ENCODE results near the gene FAM131B.

The FAM131B gene

DNA sequence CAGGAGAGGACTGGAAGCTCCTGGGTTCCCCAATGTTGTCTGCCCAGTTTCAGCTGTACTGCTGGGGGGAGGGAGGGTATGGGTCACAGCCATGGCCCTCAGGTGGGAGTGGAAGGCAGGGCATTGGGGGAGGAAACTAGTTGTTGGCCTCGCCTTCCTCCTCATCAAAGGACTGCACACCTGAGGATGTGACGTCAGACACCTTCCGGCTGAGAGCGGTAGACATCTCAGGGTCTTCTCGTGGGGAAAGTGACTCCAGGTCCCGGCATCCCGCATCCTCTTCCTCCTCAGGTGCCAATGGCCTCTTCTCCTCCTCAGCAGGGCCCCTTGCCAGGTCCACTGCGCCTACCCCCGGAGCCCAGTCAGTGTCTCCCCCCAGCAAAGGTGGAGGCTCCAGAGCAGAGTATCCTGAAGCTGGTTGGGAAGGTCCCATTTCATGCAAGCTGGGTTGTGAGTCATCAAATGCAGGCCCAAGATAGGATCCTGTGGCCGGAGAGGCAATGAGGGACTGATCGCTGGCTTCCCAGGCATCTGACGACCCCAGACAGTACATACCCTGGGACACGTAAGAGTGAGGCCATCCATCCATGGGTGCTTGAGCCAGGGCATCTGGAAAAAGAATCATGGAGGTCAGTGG is 6.0 kb downstream of the FAM131B start:
- no peak for DNase-seq

DNA sequence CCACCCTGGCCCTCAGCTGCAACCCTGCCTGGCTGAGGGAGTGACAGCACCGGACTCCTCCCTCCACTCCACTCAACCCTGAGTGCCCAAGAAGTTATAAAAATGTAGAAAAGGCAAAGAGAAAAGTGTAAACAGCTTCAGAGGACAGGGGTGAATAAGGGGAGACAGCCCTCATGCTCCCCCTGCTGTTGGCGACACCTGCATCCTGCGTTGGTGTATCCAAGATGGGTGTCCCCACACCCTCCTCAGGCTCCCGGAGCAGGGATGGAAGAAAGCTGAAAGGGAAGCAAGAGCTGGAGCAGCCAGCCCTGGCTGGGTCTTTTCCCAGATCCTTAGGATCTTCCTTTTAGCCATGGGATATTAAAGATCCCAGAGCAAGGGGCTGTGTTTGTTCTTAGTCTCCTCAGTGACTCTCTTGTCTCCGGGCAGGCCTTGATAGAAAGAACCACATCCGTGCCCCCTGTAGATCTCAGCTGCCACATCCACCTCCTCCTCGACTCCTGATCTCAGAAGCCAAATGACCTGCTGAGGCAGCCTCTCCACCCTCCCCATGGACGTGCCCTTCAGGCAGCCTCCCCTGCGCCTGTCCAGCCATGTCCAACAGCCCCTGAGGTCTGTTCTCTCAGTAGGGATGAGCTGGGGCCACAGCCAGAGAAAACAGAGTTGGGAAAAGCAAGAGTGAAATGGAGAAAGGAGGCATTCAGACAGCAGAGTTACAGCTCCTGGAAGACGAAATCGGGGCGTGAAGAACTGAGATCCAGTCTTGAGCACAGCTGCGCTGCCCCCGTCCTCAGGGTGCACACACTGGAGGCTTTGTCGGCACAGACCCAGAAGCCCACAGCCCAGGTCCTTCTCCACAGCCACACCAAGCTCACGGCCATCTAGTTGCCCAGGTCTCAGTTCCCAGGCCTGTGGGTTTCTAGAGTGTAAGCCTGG is 6.8 kb downstream of the FAM131B start:
- no peak for DNase-seq

DNA sequence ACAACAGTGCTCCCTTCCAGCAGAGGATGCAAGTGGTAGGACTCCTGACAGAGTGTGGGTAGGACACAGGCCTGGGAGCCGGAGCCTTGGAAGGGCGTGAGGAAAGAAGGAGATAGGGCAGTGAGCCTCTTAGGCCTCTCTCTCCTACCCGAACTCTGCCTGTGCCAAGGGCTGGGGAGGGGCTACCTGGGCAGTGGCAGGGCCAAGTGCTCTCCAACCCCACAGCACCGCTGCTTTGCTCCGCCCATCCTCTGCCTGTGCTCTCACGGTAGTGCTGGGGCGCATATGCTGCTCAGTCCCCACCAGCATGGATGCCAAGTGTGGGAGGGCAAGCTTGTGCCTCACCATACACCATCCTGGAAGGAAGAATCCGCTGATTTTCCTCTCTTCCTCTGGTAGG is 7.5 kb downstream of the FAM131B start:
- no peak for DNase-seq

DNA sequence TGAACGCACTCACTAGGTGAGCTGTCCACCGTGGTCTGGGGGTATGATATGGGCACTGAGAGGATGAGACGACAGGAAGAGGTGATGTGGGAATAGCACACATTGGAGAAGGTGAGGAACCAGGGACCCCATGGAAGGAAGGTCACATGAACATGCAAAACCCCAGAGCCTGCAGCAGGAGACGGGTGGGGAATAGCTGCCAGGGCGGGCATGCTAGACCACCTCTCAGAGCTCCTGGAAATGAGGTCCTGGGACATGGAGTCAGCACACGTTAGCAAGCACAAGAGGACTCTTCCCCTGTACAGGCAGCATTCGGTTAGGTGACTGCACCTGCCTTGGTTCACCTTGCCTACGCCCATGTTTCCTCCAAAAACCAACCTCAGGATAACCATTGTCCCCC is 8.1 kb downstream of the FAM131B start:
- no peak for DNase-seq

DNA sequence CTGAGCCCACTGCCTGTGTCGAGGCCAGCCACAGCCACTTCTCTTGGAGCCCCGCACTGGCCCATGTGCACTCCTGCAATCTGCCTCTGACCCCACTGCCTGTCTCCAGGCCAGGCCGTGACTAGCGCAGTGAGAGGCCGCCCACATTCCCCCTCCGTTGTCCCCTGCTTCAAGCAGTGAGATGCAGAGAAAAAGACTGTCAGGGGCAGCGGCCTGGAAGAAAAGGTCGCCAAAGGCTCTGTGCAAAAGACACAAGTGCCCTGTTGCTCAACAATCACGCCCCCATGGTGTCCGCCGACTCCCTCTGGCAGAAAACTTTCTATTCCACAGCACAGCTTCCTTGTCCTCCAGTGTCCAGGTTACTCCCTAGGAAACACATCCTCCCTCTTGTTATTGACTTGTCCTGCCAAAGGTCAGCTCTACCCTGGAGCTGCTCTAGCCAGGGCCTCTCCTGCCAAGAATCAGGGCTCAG is 9.9 kb downstream of the FAM131B start:
- no peak for DNase-seq

DNA sequence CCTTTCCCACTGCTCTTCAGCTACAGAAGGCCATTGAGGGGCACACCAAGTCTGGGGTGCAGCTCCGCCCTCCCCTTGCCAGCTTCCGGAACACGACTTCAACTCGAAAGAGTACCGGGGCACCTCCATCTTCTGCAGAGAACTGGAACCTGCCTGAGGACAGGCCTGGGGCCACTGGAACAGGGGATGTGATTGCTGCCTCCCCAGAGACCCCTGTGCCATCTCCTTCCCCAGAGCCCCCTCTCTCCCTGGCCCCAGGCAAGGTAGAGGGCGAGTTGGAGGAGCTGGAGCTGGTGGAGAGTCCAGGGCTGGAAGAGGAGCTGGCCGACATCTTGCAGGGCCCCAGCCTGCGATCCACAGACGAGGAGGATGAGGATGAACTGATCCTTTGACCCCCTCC is 10.9 kb downstream of the FAM131B start:
- DNase-seq: no peak

DNA sequence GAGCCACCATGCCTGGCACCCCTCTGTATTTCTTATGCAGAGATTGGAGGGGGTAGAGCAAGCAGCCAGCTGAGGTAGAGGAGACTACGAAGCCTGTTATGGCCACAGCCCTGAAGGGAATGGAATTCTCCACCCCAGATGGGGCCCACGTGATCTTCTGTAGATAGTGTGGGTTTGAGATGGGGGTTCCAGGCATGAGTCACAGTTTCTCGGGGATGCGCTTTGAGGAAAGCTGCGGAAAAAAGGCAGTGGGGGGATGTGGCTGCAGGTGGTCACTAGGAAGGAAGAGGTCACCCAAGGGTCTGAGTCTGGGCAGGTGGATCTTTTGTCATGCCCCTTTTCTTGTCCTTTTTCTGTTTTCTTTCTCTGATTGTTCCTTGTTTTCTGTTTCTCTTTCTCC is 11.5 kb downstream of the FAM131B start:
- no peak for DNase-seq

DNA sequence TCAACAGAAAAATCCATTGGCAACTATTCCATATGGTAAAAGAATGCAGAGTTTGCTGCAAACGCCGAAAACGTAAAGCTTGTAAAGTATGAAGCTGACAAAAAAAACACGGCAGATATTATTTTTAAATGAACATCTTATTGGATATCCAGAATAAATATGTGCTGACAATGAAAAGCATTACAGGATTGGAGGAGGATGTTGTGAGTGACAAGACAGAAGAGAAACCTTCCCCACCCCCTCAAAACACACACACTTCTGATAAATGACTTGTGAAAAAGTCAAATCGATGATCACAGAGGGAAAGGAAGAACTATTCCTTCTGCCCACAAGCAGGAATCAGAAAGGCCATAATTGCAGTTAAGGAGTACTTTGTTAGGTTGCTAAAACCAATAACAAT is 14.6 kb downstream of the FAM131B start:
- no peak for DNase-seq

DNA sequence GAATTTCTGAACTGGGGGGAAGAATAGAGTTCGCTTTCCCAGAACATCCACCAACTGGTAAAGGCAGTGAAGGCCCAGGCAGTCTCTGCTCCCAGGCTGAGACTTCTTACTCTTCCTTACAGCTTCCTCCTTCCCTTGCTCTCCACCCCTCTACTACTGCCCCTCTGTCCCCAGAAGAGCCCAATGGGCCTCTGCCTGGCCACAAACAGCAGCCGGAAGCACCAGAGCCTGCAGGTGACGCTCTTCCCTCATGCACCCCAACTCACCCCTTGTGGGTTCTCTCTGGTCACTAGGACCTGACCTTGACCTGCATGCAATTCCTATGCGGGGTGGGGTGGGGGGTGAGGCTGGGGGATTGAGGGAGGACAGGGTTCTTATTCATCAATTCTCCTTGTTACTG is 16.5 kb downstream of the FAM131B start:
- DNase-seq: no peak

DNA sequence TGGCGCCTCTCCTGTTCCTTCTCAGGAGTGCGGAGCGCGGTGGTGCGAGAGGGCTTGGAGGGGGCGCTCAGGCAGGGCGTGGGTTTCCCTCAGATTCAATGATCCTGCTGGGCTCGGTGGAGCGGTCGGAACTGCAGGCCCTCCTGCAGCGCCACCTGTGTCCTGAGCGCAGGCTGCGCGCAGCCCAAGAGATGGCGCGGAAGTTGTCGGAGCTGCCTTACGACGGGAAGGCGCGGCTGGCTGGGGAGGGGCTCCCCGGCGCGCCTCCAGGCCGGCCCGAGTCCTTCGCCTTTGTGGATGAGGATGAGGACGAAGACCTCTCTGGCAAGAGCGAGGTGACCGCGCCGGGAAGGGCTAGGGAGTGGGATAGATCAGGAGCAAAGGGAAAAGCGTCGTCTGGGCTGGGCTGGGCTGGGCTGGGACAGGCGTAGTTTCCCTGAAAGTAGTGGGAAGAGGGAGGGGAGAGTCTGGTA is 17.0 kb downstream of the FAM131B start:
- DNase-seq: no peak

DNA sequence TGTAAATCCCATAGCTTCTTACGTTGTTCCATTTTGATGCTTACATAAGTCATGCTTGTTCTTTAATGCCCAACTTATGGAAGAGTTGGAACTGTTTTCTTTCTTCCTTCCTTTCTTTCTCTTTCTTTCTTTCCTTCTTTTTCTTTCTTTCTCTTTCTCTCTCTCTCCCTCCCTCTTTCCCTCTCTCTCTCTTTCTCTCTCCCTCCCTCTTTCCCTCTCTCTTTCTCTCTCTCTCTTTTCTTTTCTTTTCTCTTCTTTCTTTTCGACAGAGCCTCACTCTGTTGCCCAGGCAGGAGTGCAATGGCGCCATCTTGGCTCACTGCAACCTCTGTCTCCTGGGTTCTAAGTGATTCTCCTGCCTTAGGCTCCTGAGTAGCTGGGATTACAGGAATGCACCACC is 18.9 kb downstream of the FAM131B start:
- DNase-seq: no peak

DNA sequence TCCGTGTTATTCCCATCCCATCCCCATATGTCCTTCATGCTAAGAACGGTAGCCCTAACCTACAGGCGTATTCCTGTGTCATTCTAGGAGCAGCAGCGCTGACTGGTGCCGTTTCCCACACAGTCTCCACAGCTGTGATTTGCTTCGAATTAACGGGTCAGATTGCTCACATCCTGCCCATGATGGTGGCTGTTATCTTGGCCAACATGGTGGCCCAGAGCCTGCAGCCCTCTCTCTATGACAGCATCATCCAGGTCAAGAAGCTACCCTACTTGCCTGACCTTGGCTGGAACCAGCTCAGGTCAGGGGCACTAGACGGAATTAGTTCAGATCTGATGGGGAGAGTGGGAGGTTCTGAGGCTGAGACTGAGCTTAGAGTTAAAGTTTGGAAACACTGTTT is 20.7 kb downstream of the FAM131B start:
- no peak for DNase-seq

DNA sequence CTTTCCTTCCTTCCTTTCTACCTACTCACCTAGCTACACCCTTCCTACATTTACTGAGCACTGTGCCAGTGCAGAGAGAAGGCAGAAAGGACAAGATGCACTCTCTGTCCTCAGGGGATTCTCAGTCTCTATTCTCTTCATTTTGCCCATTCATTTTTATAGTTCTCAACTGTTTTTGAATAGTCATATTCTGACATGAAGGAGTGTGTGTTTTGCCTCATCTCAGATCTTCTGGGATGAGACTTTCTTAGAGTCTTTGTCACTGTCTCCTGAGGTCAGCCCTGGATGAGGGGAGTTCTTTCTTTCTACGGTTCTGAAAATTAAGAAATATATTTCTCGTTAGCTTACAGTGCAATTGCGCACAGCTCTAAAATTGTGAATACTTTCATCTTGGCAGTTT is 25.3 kb downstream of the FAM131B start:
- no peak for DNase-seq

DNA sequence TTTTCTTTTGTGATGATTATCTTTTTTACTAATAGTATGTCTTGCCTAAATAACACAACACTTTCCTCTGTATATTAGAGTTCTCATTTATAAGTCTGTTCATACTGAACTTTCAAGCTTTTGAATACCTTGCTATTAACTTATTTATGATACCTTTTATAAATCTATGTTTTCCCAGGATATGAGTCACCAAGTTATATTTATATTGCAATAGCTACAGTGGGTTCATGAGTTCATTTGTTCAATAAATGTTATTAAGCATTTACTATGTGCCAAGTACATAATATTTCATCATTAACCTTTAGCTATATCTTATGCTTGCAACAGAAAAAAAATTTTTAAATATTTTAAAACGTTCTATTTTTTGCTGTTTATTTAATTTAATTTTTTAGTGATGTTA is 28.3 kb downstream of the FAM131B start:
- DNase-seq: no peak

DNA sequence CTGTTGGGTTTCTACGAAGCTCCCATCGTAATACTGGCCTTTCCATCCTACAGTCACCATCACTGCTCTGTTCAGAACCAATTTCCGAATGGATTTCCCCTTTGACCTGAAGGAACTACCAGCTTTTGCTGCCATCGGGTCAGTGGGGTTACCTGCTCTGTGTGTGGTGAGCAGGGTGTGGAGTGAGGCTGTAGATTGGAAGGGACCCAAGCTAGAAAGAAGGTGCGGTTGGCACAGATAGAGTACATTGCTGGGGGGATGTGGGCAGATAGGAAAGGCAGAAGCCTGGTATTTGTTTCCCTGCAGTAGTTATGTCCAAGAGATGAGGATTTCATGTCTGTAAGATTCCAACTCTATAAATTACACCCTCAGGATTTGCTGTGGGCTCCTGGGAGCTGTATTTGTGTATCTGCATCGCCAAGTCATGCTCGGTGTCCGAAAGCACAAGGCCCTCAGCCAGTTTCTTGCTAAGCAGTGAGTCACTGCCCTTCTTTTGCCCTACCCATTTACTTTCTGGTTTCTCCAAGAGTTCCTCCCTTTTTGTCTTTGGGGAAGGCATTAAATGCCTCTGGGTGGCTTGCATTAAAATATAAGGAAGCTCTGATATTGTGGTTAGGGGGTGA is 31.2 kb downstream of the FAM131B start:
- peak; percentile 68 for DNase-seq

DNA sequence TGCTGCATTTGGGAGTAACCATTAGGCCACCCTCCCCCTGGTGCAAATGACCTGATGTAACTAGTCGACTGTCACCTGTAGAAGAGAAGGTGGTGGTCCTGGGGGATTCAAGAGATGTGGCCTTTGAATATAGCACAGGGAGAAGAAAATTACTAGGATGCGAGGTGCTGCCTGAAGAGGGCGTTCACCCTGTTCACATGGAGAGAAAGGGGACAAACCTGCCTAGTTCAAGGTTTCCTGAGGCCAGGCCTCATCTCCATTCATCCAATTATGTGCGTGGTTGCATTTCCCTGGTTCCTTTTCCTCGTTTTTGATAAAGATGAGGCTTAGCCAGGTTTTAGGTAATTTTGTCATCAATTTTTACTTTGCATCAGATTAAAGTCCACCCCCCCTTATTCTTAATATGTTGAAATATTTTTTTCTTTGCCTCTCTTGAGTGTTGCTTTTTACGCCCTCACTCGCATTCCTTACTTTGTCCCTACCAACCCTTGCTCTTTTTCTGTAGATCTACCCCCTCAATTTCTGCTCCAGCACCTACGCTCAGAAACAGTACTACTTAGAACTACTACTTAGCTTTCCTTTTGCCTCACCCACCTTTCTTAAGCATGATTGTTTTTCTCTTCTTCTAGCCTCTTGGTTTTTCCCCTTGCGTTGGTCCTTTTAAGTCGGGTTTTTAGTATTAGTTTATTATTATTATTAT is 32.9 kb downstream of the FAM131B start:
- no peak for DNase-seq

DNA sequence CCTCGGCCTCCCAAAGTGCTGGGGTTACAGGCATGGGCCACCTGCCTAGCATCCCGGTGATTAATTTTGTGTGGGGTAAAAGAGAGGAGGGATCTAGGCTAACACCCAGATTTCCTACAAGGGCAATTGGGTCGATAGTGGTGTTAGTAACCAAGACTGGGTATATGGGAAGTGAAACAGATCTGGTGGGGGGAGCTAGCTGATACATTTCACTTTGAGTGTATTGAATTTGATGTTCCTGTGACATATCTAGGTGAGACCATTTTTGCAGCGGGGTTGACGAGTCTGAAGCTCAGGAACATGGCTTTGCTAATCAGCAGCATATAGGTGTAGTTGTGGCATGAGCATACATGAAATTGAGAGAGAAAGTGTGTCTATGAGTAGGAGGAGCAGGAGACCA is 34.6 kb downstream of the FAM131B start:
- DNase-seq: no peak

DNA sequence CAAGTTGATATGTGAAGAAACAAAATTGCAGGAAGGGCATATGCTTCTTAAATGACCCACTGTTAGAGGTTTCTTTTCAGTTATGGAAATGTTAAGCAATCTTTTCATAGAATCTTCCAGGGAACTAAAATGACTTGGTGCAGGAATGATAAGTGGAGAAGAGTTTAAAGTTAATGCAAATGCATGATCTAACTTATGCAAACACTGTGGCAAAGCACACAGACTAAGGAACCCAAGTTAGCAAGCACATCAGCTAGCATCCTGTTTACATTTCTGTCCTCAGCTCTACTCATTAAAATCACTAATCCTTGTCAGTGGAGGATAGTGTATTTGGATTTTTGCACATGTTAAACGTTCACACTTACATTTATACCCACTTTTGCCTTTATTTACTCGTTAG is 37.3 kb downstream of the FAM131B start:
- DNase-seq: no peak

DNA sequence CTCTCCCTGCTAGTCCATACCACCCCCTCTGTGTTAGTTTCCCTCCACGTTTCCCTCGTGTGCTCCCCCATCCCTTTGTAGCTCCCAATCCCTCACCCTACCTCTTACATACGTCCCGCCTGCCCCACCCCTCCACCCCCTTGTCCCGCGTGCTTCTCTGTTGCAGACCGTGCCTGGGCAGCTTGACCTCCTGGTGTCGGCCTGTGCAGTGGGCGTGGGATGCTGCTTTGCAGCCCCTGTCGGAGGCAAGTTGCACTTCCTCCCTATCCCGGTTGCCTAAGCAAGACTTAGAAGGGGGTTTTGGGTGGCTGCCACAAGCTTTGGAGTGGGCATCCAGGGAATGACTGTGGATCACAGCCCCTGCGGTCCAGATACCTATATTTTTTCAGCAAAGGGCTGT is 38.9 kb downstream of the FAM131B start:
- DNase-seq: no peak

DNA sequence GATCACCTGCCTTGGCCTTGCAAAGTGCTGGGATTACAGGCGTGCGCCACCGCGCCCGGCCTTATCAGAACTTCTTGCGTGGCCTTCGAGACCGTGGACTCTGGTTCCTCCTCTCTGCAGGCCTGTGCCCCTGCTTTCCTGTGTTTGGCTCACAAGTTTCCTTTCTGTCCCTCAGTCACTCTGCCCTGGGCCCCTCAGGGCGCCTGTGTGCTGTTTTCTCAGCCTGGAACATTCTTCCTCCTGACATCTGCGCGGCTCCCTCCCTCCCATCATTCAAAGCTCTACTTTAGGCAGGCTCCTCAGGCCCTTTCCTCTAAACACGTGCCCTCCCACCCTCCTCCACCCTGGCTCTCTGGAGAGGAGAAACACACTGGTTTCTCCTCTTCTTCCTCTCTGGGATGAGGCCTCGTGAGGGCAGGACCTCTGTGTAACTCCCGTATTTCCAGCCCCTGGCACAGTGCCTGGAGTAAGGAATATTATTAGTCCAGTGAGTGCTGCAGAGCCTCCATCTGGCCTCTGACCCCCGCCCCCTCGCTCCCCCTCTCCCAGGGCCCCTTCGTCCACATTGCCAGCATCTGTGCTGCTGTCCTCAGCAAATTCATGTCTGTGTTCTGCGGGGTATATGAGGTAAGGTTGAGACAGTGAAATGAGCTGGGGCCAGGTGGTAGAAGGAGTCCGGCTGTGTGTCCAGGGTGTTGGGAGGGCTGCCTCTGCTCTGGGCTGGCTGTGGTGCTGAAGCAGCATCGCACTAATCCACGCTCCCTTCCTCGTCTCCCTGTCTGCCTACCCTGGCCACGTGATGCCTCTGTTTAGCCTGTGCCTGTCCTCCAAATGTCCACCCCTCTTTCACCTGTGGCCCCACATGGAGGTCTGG is 39.5 kb downstream of the FAM131B start:
- DNase-seq: no peak

DNA sequence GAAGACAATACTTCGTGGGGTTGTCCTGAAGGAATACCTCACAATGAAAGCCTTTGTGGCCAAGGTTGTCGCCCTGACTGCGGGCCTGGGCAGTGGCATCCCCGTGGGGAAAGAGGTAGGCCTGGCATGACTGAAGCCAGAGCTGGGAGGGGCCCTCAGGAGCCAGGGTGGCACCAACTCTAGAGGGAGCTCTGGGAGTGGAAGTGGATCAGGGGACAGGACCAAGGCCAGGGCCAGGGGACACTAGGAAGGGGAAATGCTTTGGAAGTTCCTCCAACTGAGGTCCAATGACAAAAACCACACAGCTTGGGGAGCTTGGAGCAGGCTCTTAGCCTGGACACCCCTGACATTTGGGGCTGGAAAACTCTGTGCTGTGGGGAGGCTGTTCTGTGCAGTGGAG is 40.8 kb downstream of the FAM131B start:
- DNase-seq: no peak

DNA sequence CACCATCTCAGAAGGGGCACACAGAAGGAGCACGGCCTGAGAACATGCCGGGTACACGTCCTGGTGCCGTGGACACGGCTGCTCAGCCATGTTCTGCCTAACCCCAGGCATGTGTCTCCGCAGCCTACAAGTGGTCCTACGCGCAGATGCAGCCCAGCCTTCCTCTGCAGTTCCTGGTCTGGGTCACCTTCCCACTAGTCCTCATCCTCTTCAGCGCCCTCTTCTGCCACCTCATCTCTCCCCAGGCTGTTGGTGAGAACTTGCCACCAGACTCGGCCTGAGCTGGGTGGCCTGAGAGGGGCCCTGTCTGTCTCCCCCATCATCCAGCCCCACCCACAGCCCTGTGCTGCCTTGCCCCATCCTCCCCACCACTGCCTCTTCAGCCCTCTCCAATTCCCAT is 41.3 kb downstream of the FAM131B start:
- no peak for DNase-seq
